ENCODE data around the gene CD86. TPM values are rescaled to one million over a fixed set of nuclear protein-coding genes. Genes with fewer than 3 reads are reported as not detected.

CD86 gene
- total RNA-seq, 2 experiments from 2014 or later, result 1.9 to 2.5 TPM

- ChIA-PET POLR2A (interaction anchor here (0.6 kb wide), 2 partner anchors 23 to 265 kb away, joined by 3 read pairs; no protein-coding TSS in a partner anchor), CTCF (interaction anchor here (0.7 to 4.8 kb wide), 23 partner anchors 9 to 554 kb away, joined by 3 to 32 read pairs (median 4); partner anchors contain the start of genes FAM162A, MIX23 and POLQ)
- Mint-ChIP-seq H3K9me3 (no peaks in the 10 kb centered on the region), H3K27me3 (no peaks in the 10 kb centered on the region), H3K36me3 (ENCODE audit: low read depth) (no peaks in the 10 kb centered on the region), H3K4me1 (peaks cover 27% of the 10 kb centered on the region), H3K4me3 (no peak overlapping the region), H3K27ac (peak overlapping the region; percentile 79)
- peak; percentile 51 for DNase-seq
Measured at GRCh38 chr3:122100591-122101463, 45.7 kb downstream of the CD86 start.

GRCh38 chr3:122101646-122102045 is 46.5 kb downstream of the CD86 start:
- ChIA-PET POLR2A (interaction anchor here (0.6 kb wide), 1 partner anchor 264 kb away, joined by 3 read pairs; no protein-coding TSS in a partner anchor), CTCF (interaction anchor here (0.7 to 4.8 kb wide), 24 partner anchors 9 to 555 kb away, joined by 3 to 32 read pairs (median 4); partner anchors contain the start of genes FAM162A, MIX23 and POLQ)
- no peaks in the 10 kb centered on the region for H3K27me3 Mint-ChIP-seq
- no peak overlapping the region for H3K27ac Mint-ChIP-seq
- no peaks in the 10 kb centered on the region for H3K9me3 Mint-ChIP-seq
- DNase-seq, result peak; percentile 66
- peaks cover 27% of the 10 kb centered on the region for H3K4me1 Mint-ChIP-seq
- no peak overlapping the region for H3K4me3 Mint-ChIP-seq
- no peaks in the 10 kb centered on the region for H3K36me3 Mint-ChIP-seq (ENCODE audit: low read depth)

- Mint-ChIP-seq H3K9me3 (no peaks in the 10 kb centered on the region), H3K36me3 (ENCODE audit: low read depth) (no peaks in the 10 kb centered on the region), H3K4me3 (no peak overlapping the region), H3K27me3 (no peaks in the 10 kb centered on the region), H3K4me1 (peaks cover 27% of the 10 kb centered on the region), H3K27ac (no peak overlapping the region)
- ChIA-PET CTCF (interaction anchor here (0.6 to 4.8 kb wide), 22 partner anchors 9 to 282 kb away, joined by 3 to 32 read pairs (median 4); partner anchors contain the start of genes FAM162A and MIX23), POLR2A (interaction anchor here (0.6 kb wide), 1 partner anchor 222 kb away, joined by 3 read pairs; no protein-coding TSS in a partner anchor)
- no peak for DNase-seq
Measured at GRCh38 chr3:122102191-122102935, 47.2 kb downstream of the CD86 start.

- Mint-ChIP-seq H3K27ac (no peak overlapping the region), H3K4me3 (no peak overlapping the region), H3K36me3 (ENCODE audit: low read depth) (no peaks in the 10 kb centered on the region), H3K9me3 (no peaks in the 10 kb centered on the region), H3K4me1 (peaks cover 27% of the 10 kb centered on the region), H3K27me3 (no peaks in the 10 kb centered on the region)
- CTCF ChIA-PET, result interaction anchor here (0.6 to 4.8 kb wide), 7 partner anchors 12 to 192 kb away, joined by 3 to 18 read pairs (median 3); no protein-coding TSS in a partner anchor
- POLR2A ChIA-PET, result no interaction called here
- no peak for DNase-seq
Measured at GRCh38 chr3:122103821-122104514, 48.8 kb downstream of the CD86 start.

GRCh38 chr3:122104515-122105194 is 49.5 kb downstream of the CD86 start:
- CTCF ChIA-PET, result interaction anchor here (0.6 to 4.8 kb wide), 7 partner anchors 13 to 193 kb away, joined by 3 to 18 read pairs (median 3); no protein-coding TSS in a partner anchor
- no peak for DNase-seq
- POLR2A ChIA-PET, result no interaction called here
- peaks cover 27% of the 10 kb centered on the region for H3K4me1 Mint-ChIP-seq
- no peaks in the 10 kb centered on the region for H3K9me3 Mint-ChIP-seq
- no peaks in the 10 kb centered on the region for H3K27me3 Mint-ChIP-seq
- no peak overlapping the region for H3K27ac Mint-ChIP-seq
- H3K36me3 Mint-ChIP-seq (ENCODE audit: low read depth), result no peaks in the 10 kb centered on the region
- no peak overlapping the region for H3K4me3 Mint-ChIP-seq

- peaks cover 27% of the 10 kb centered on the region for H3K4me1 Mint-ChIP-seq
- POLR2A ChIA-PET, result no interaction called here
- CTCF ChIA-PET, result interaction anchor here (2.4 kb wide), 1 partner anchor 21 kb away, joined by 9 read pairs; no protein-coding TSS in a partner anchor
Measured at GRCh38 chr3:122105626-122106025, 50.5 kb downstream of the CD86 start.

GRCh38 chr3:122107171-122107570 is 52.0 kb downstream of the CD86 start:
- POLR2A ChIA-PET, result no interaction called here
- Mint-ChIP-seq H3K27me3 (peaks cover 5% of the 10 kb centered on the region), H3K9me3 (no peaks in the 10 kb centered on the region), H3K4me1 (peaks cover 13% of the 10 kb centered on the region), H3K4me3 (no peak overlapping the region), H3K27ac (no peak overlapping the region), H3K36me3 (ENCODE audit: low read depth) (no peaks in the 10 kb centered on the region)
- DNase-seq, result no peak
- CTCF ChIA-PET, result no interaction called here

More at GRCh38 chr3:122105626-122106025, 50.5 kb downstream of the CD86 start:
- H3K4me3 Mint-ChIP-seq, result no peak overlapping the region
- no peaks in the 10 kb centered on the region for H3K36me3 Mint-ChIP-seq (ENCODE audit: low read depth)
- no peaks in the 10 kb centered on the region for H3K9me3 Mint-ChIP-seq
- peaks cover 1% of the 10 kb centered on the region for H3K27me3 Mint-ChIP-seq
- no peak for DNase-seq
- H3K27ac Mint-ChIP-seq, result no peak overlapping the region

- H3K36me3 Mint-ChIP-seq (ENCODE audit: low read depth), result no peaks in the 10 kb centered on the region
- CTCF ChIA-PET, result interaction anchor here (1.1 to 2.1 kb wide), 2 partner anchors 10 to 15 kb away, joined by 3 to 16 read pairs; no protein-coding TSS in a partner anchor
- no peak for DNase-seq
- H3K27ac Mint-ChIP-seq, result no peak overlapping the region
- no peaks in the 10 kb centered on the region for H3K4me1 Mint-ChIP-seq
- POLR2A ChIA-PET, result interaction anchor here (0.6 kb wide), 1 partner anchor 10 kb away, joined by 3 read pairs; no protein-coding TSS in a partner anchor
- H3K4me3 Mint-ChIP-seq, result no peak overlapping the region
- H3K9me3 Mint-ChIP-seq, result peaks cover 3% of the 10 kb centered on the region
- H3K27me3 Mint-ChIP-seq, result peaks cover 13% of the 10 kb centered on the region
Measured at GRCh38 chr3:122111974-122112373, 56.8 kb downstream of the CD86 start.

- H3K9me3 Mint-ChIP-seq, result peaks cover 3% of the 10 kb centered on the region
- no peak overlapping the region for H3K4me3 Mint-ChIP-seq
- CTCF ChIA-PET, result no interaction called here
Measured at GRCh38 chr3:122112754-122113153, 57.6 kb downstream of the CD86 start.

GRCh38 chr3:122123850-122124249 is 68.7 kb downstream of the CD86 start:
- Mint-ChIP-seq H3K4me3 (no peak overlapping the region), H3K9me3 (peaks cover 7% of the 10 kb centered on the region), H3K36me3 (ENCODE audit: low read depth) (no peaks in the 10 kb centered on the region), H3K4me1 (no peaks in the 10 kb centered on the region), H3K27me3 (peaks cover 20% of the 10 kb centered on the region), H3K27ac (no peak overlapping the region)
- CTCF ChIA-PET, result no interaction called here
- POLR2A ChIA-PET, result no interaction called here
- DNase-seq, result no peak

More at GRCh38 chr3:122112754-122113153, 57.6 kb downstream of the CD86 start:
- POLR2A ChIA-PET, result no interaction called here
- no peak for DNase-seq
- no peaks in the 10 kb centered on the region for H3K4me1 Mint-ChIP-seq
- no peak overlapping the region for H3K27ac Mint-ChIP-seq
- peaks cover 17% of the 10 kb centered on the region for H3K27me3 Mint-ChIP-seq
- no peaks in the 10 kb centered on the region for H3K36me3 Mint-ChIP-seq (ENCODE audit: low read depth)

- no peak overlapping the region for H3K4me3 Mint-ChIP-seq
- H3K4me1 Mint-ChIP-seq, result no peaks in the 10 kb centered on the region
- H3K27me3 Mint-ChIP-seq, result peaks cover 12% of the 10 kb centered on the region
- H3K9me3 Mint-ChIP-seq, result no peaks in the 10 kb centered on the region
- POLR2A ChIA-PET, result no interaction called here
- H3K36me3 Mint-ChIP-seq (ENCODE audit: low read depth), result no peaks in the 10 kb centered on the region
- CTCF ChIA-PET, result interaction anchor here (1.2 kb wide), 1 partner anchor 11 kb away, joined by 3 read pairs; no protein-coding TSS in a partner anchor
- no peak for DNase-seq
- H3K27ac Mint-ChIP-seq, result no peak overlapping the region
Measured at GRCh38 chr3:122132949-122133540, 77.9 kb downstream of the CD86 start.
